H1 (cell line): Measurements from ENCODE around the gene PRSS22. TPM values are rescaled to one million over a fixed set of nuclear protein-coding genes. Genes with fewer than 3 reads are reported as not detected.

Experiments
- PHF8 ChIP-seq: fragments of 200-600 bp; sonication (generic); conservative IDR thresholded peaks from 2 replicates; pipeline ENCODE4 v1.7.1; 2012; ENCODE audit warnings: low read depth, mild to moderate bottlenecking, inconsistent platforms, low read length, moderate library complexity
- SIX5 ChIP-seq: IDR thresholded peaks from 2 replicates; pipeline ENCODE4 v1.6.1; 2011; ENCODE audit warnings: mild to moderate bottlenecking, low read depth, low read length
- SP1 ChIP-seq: IDR thresholded peaks from 2 replicates; pipeline ENCODE4 v1.6.1; 2011; ENCODE audit warnings: low read depth, low read length
- SP2 ChIP-seq: IDR thresholded peaks from 2 replicates; pipeline ENCODE4 v1.6.1; 2012; ENCODE audit warnings: mild to moderate bottlenecking, low read length, inconsistent platforms
- polyA plus RNA-seq, 7 experiments: library from polyadenylated mRNA; depleted of rRNA in 3 of 7; stranded (reverse) in 5 of 7; unstranded in 2 of 7; fragments of >200 nt in 5 of 7; fragments of 200-250 nt in 2 of 7; gene quantifications; 1 replicate in 5 of 7; 2 replicates in 1 of 7; 4 replicates in 1 of 7; pipeline versions ENCODE4 v1.2.1 to v1.2.3, GENCODE V29; 2011 to 2013; ENCODE audit warnings: missing spikeins in 2 of 7, mixed read lengths in 2 of 7
- total RNA-seq: library from RNA; stranded (reverse); fragmentation: NEBNext Ultra II Directional; extraction: Animal tissue kit (Norgen Biotek cat#: 25700); gene quantifications from 2 replicates; pipeline ENCODE4 v1.2.1, GENCODE V29; 2021

The PRSS22 gene
- total and polyA plus RNA-seq, 2 of the 8 experiments (the other 6 are each of a cell fraction or from before 2014, with no cell fraction given), result 4.0 to 4.4 TPM

DNA sequence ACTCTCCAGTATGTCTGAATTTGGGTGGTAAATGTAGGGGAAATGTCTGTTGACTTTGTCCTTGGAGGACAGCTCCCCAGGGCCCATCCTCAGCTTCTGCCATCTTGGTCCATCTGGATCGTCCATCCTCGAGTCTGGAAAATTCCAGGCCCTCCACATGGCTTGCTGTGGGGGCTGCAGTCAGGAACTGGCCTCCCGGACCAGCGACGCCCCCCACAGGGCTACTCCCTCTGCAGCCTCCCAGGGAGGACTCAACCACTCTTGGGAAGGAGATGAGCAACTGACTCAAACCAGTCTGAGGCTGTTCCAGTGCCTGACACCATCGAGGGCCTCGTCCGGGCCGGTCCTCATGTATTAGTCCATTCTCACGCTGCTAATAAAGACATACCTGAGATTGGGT, 33.3 kb downstream of the PRSS22 start (continued):
- TF ChIP-seq PHF8, result no peak
- TF ChIP-seq SIX5, result no peak
- no peak for TF ChIP-seq SP2
- no peak for TF ChIP-seq SP1
